Frontal cortex (tissue), 4 donors: Measurements from ENCODE around the gene BTN3A1. TPM values are rescaled to one million over a fixed set of nuclear protein-coding genes. Genes with fewer than 3 reads are reported as not detected.

Source experiments
- DNase-seq, 2 donors: peaks; one replicate each; pipeline ENCODE4 v3.0.0; 2012; ENCODE audit warnings: low spot score in 2 of 2
- FAIRE-seq: peaks from 2 replicates; lab custom pipeline; 2012; peaks lifted over from hg19 to GRCh38; lab: Jason Lieb, UNC
- total RNA-seq: library from RNA; depleted of rRNA; stranded (reverse); fragments of >200 nt; gene quantifications from one replicate; pipeline ENCODE4 v1.2.3, GENCODE V29; 2014
- donor health status: control.
- donor health status: control.
- donor health status: control.

The BTN3A1 gene
- total RNA-seq, 1 donor from 2014 or later = 19.6 TPM

- FAIRE-seq = no peak
These were observed 62.5 kb downstream of the BTN3A1 start for GRCh38 chr6:26464416-26465131.

More at GRCh38 chr6:26464416-26465131, 62.5 kb downstream of the BTN3A1 start:
- no peak for DNase-seq

Other genes with a start within 250 kb of the BTN3A1 start
- 2.0 TPM for gene BTN3A2, start 37.1 kb upstream of the BTN3A1 start, total RNA-seq
- gene BTN2A2, start 19.2 kb upstream of the BTN3A1 start, total RNA-seq = 2.4 TPM
- gene BTN3A3, start 38.2 kb downstream of the BTN3A1 start, total RNA-seq = 1.2 TPM
- gene BTN2A1, start 55.7 kb downstream of the BTN3A1 start, total RNA-seq = 10.2 TPM
- gene BTN1A1, start 98.0 kb downstream of the BTN3A1 start, total RNA-seq = not detected
- gene HMGN4, start 136.1 kb downstream of the BTN3A1 start, total RNA-seq = 73.4 TPM
- gene ABT1, start 194.7 kb downstream of the BTN3A1 start, total RNA-seq = 12.6 TPM